HepG2 (cell line): ENCODE results near the gene FRMD5.

Source experiments
- CBX5 ChIP-seq: sonication (generic); formaldehyde crosslinking; IDR thresholded peaks from 2 replicates; pipeline ENCODE4 v1.4.0; 2020; ENCODE audit warnings: missing genetic modification reagents, borderline replicate concordance
- ETV6 ChIP-seq: sonication (generic); formaldehyde crosslinking; conservative IDR thresholded peaks from 2 replicates; pipeline ENCODE4 v1.4.0; 2020; ENCODE audit warnings: missing genetic modification reagents
- EZH2 ChIP-seq: conservative IDR thresholded peaks from 2 replicates; pipeline ENCODE4 v1.6.1; 2012; ENCODE audit warnings: mild to moderate bottlenecking, low read depth, low read length, moderate library complexity
- FOXK1 ChIP-seq: sonication (generic); formaldehyde crosslinking; IDR thresholded peaks from 2 replicates; pipeline ENCODE4 v1.4.0; 2020; ENCODE audit warnings: low read depth, missing genetic modification reagents, borderline replicate concordance
- HDAC2 ChIP-seq: sonication (generic); formaldehyde crosslinking; IDR thresholded peaks from 2 replicates; pipeline ENCODE4 v1.4.0; 2020; ENCODE audit warnings: missing genetic modification reagents
- MXI1 ChIP-seq: IDR thresholded peaks from 3 replicates; pipeline ENCODE4 v1.6.1; 2012; ENCODE audit warnings: low read depth, low read length, inconsistent platforms, borderline replicate concordance
- NBN ChIP-seq: fragments of 450-650 bp; conservative IDR thresholded peaks from 2 replicates; pipeline ENCODE4 v1.6.1; 2017
- POLR2AphosphoS5 ChIP-seq: IDR thresholded peaks from 2 replicates; pipeline ENCODE4 v1.6.1; 2012; ENCODE audit warnings: low read depth, low read length
- SRF ChIP-seq: IDR thresholded peaks from 2 replicates; pipeline ENCODE4 v1.6.1; 2011; ENCODE audit warnings: mild to moderate bottlenecking, low read depth, low read length, moderate library complexity
- TOE1 ChIP-seq: sonication (generic); formaldehyde crosslinking; IDR thresholded peaks from 2 replicates; pipeline ENCODE4 v1.4.0; 2020; ENCODE audit warnings: mild to moderate bottlenecking, missing genetic modification reagents
- XRCC5 ChIP-seq: fragments of 200-400 bp; formaldehyde crosslinking; optimal IDR thresholded peaks from 2 replicates; pipeline ENCODE3; 2017; ENCODE audit warnings: mild to moderate bottlenecking, low read length
- ZFP1 ChIP-seq: IDR thresholded peaks from 2 replicates; pipeline ENCODE4 v1.6.1; 2016

GRCh38 chr15:43913941-43914340, 281.1 kb downstream of the FRMD5 start:
- TF ChIP-seq CBX5 (CRISPR knock-in tag) (no peak), HDAC2 (CRISPR knock-in tag) (no peak), TOE1 (CRISPR knock-in tag) (no peak), SRF (no peak), ETV6 (CRISPR knock-in tag) (no peak), EZH2 (no peak), POLR2AphosphoS5 (no peak), XRCC5 (no peak), FOXK1 (CRISPR knock-in tag) (no peak), NBN (no peak), ZFP1 (CRISPR knock-in tag) (no peak), MXI1 (no peak)
